IMR-90 (cell line): ENCODE data around the gene VWCE. TPM values are rescaled to one million over a fixed set of nuclear protein-coding genes. Genes with fewer than 3 reads are reported as not detected.

ENCODE experiments used
- ATAC-seq: fragments of 200-7000 bp; cut with Tn5 transposase; 2 replicates; pipeline ENCODE4 v1.9.1; 2020; ENCODE audit warnings: low read depth, mild to moderate bottlenecking, moderate library complexity
- BruUV-seq: library from RNA; stranded (reverse); fragments of 400-500 nt; replicated peaks from 2 replicates; lab custom pipeline; 2021; lab: Mats Ljungman, UMichigan
- CTCF ChIA-PET: fragments of 300-600 bp; formaldehyde crosslinking; extraction: SDS; loops from one replicate; lab custom pipeline; 2021; ENCODE audit warnings: antibody characterized with exemption; lab: Yijun Ruan, JAX
- POLR2A ChIA-PET: fragments of 300-600 bp; sonication (Branson Sonifier 250); formaldehyde crosslinking; loops from one replicate; lab custom pipeline; 2022; ENCODE audit warnings: antibody characterized with exemption; ENCODE audit not compliant: unreplicated experiment; lab: Charles Lee
- DNase-seq: peaks from one replicate; pipeline ENCODE4 v3.0.0; 2013
- H2AFZ ChIP-seq: replicated peaks from 2 replicates; pipeline ENCODE3; 2013; ENCODE audit warnings: low read length, mild to moderate bottlenecking; ENCODE audit not compliant: poor library complexity
- H2AK5ac ChIP-seq: 2 replicates; pipeline ENCODE4 v1.6.1; 2013; ENCODE audit warnings: low read depth, low read length, inconsistent platforms
- H2AK9ac ChIP-seq: replicated peaks from 2 replicates; pipeline ENCODE3; 2013; ENCODE audit warnings: mild to moderate bottlenecking, low read depth, low read length, moderate library complexity; ENCODE audit not compliant: poor library complexity
- H2BK120ac ChIP-seq: 2 replicates; pipeline ENCODE4 v1.6.1; 2013; ENCODE audit warnings: low read depth, low read length, inconsistent platforms
- H2BK15ac ChIP-seq: 3 replicates; pipeline ENCODE4 v1.6.1; 2013; ENCODE audit warnings: low read depth, low read length, inconsistent platforms
- H2BK20ac ChIP-seq: 2 replicates; pipeline ENCODE4 v1.6.1; 2013; ENCODE audit warnings: low read depth, mild to moderate bottlenecking, inconsistent platforms, low read length, moderate library complexity
- H2BK5ac ChIP-seq: 2 replicates; pipeline ENCODE4 v1.6.1; 2013; ENCODE audit warnings: mild to moderate bottlenecking, low read depth, low read length, inconsistent platforms; ENCODE audit not compliant: poor library complexity, severe bottlenecking
- H3K14ac ChIP-seq: replicated peaks from 2 replicates; pipeline ENCODE4 v1.6.1; 2013; ENCODE audit warnings: low read depth, low read length, inconsistent platforms
- H3K18ac ChIP-seq: 2 replicates; pipeline ENCODE4 v1.6.1; 2013; ENCODE audit warnings: low read depth, low read length, control low read depth
- H3K23ac ChIP-seq: 2 replicates; pipeline ENCODE4 v1.6.1; 2013; ENCODE audit warnings: low read depth, low read length, inconsistent platforms
- H3K27ac ChIP-seq: 2 replicates; pipeline ENCODE4 v1.5.1; 2013; ENCODE audit warnings: mild to moderate bottlenecking, control low read depth, low read length; ENCODE audit not compliant: insufficient read depth
- H3K27me3 ChIP-seq: 2 replicates; pipeline ENCODE4 v1.6.1; 2013; ENCODE audit warnings: low read length; ENCODE audit not compliant: control insufficient read depth, insufficient read depth
- H3K36me3 ChIP-seq: 2 replicates; pipeline ENCODE4 v1.6.1; 2013; ENCODE audit warnings: low read length, mixed read lengths; ENCODE audit not compliant: control insufficient read depth, insufficient read depth
- H3K4ac ChIP-seq: 2 replicates; pipeline ENCODE4 v1.6.1; 2013; ENCODE audit warnings: low read depth, low read length, inconsistent platforms
- H3K4me1 ChIP-seq: 2 replicates; pipeline ENCODE4 v1.6.1; 2013; ENCODE audit warnings: low read length, mixed read lengths; ENCODE audit not compliant: control insufficient read depth, insufficient read depth
- H3K4me2 ChIP-seq: 2 replicates; pipeline ENCODE4 v1.6.1; 2013; ENCODE audit warnings: low read depth, mild to moderate bottlenecking, control low read depth, low read length, moderate library complexity
- H3K4me3 ChIP-seq: 2 replicates; pipeline ENCODE4 v1.5.1; 2013; ENCODE audit warnings: low read depth, mild to moderate bottlenecking, control low read depth, low read length, moderate library complexity; ENCODE audit not compliant: insufficient read depth
- H3K56ac ChIP-seq: 2 replicates; pipeline ENCODE4 v1.6.1; 2013; ENCODE audit warnings: low read length, inconsistent platforms; ENCODE audit not compliant: insufficient read depth; ENCODE audit errors: extremely low read depth
- H3K79me1 ChIP-seq, 2 experiments: 2 replicates each; pipeline ENCODE4 v1.6.1; 2013; ENCODE audit warnings: low read length in 2 of 2, inconsistent platforms in 1 of 2, low read depth in 1 of 2
- H3K9ac ChIP-seq: 2 replicates; pipeline ENCODE4 v1.6.1; 2013; ENCODE audit warnings: low read depth, low read length, control low read depth
- H3K9me1 ChIP-seq: 2 replicates; pipeline ENCODE4 v1.6.1; 2013; ENCODE audit warnings: low read length, inconsistent platforms; ENCODE audit not compliant: insufficient read depth
- H3K9me3 ChIP-seq: 2 replicates; pipeline ENCODE4 v1.6.1; 2013; ENCODE audit warnings: low read length; ENCODE audit not compliant: control insufficient read depth, insufficient read depth
- H4K20me1 ChIP-seq: 2 replicates; pipeline ENCODE4 v1.6.1; 2013; ENCODE audit warnings: low read length, inconsistent platforms; ENCODE audit not compliant: insufficient read depth
- H4K5ac ChIP-seq: 2 replicates; pipeline ENCODE4 v1.6.1; 2013; ENCODE audit warnings: mild to moderate bottlenecking, low read depth, low read length, control low read depth
- H4K8ac ChIP-seq, 2 experiments: 2 replicates each; pipeline ENCODE4 v1.6.1; 2013; ENCODE audit warnings: low read depth in 2 of 2, low read length in 2 of 2, control low read depth in 1 of 2, inconsistent platforms in 1 of 2
- H4K91ac ChIP-seq: 2 replicates; pipeline ENCODE4 v1.6.1; 2013; ENCODE audit warnings: low read depth, low read length, inconsistent platforms; ENCODE audit not compliant: insufficient read depth
- CEBPB ChIP-seq: IDR thresholded peaks from 2 replicates; pipeline ENCODE4 v1.6.1; 2012; ENCODE audit warnings: low read depth, low read length, improper control_type of control experiment
- CHD1 ChIP-seq: IDR thresholded peaks from 2 replicates; pipeline ENCODE4 v1.6.1; 2012; ENCODE audit warnings: low read depth, low read length, improper control_type of control experiment
- ELK1 ChIP-seq: fragments of 150-350 bp; IDR thresholded peaks from 2 replicates; pipeline ENCODE4 v1.6.1; 2016; ENCODE audit warnings: low read depth, mild to moderate bottlenecking, low read length, moderate library complexity, borderline replicate concordance
- FOS ChIP-seq: fragments of 150-350 bp; IDR thresholded peaks from 2 replicates; pipeline ENCODE4 v1.6.1; 2016; ENCODE audit warnings: low read depth, low read length
- MAFK ChIP-seq: IDR thresholded peaks from 2 replicates; pipeline ENCODE4 v1.6.1; 2012; ENCODE audit warnings: low read depth, low read length, improper control_type of control experiment
- MAZ ChIP-seq: IDR thresholded peaks from 2 replicates; pipeline ENCODE4 v1.6.1; 2012; ENCODE audit warnings: low read depth, mild to moderate bottlenecking, low read length, improper control_type of control experiment, moderate library complexity, borderline replicate concordance
- POLR2A ChIP-seq: IDR thresholded peaks from 2 replicates; pipeline ENCODE4 v1.6.1; 2012; ENCODE audit warnings: mild to moderate bottlenecking, low read depth, low read length
- SMC3 ChIP-seq: fragments of 150-350 bp; IDR thresholded peaks from 2 replicates; pipeline ENCODE4 v1.6.1; 2016; ENCODE audit warnings: low read depth, mild to moderate bottlenecking, antibody characterized with exemption, low read length, moderate library complexity
- WGBS, 2 experiments: methylation state at CpG; one replicate each; pipeline versions ENCODE4 v1.1.5 to v1.1.7; 2013; ENCODE audit warnings: missing lambda C conversion rate in 2 of 2; ENCODE audit not compliant: insufficient read length in 1 of 2; ENCODE audit errors: extremely low coverage in 2 of 2; 5-methylcytosine and 5-hydroxymethylcytosine counted together
- dilution Hi-C: fragments of 300-500 bp; cut with HindIII; formaldehyde crosslinking; loops from one replicate; pipeline ENCODE4 v1.14.3; 2018; ENCODE audit warnings: low sequenced_read_pairs; ENCODE audit not compliant: unreplicated experiment
- in situ Hi-C: fragments of 300-500 bp; cut with MboI; formaldehyde crosslinking; loops from 3 replicates; pipeline ENCODE4 v1.14.3; 2019; ENCODE audit warnings: low sequenced_read_pairs, inconsistent platforms, mixed read lengths
- intact Hi-C: fragments of 100-400 bp; cut with micrococcal nuclease; formaldehyde crosslinking; loops from 2 replicates; pipeline ENCODE4 v1.10.0; 2022
- polyA plus RNA-seq, 3 experiments: library from polyadenylated mRNA; depleted of rRNA; stranded (reverse); fragments of >200 nt; gene quantifications; 2 replicates each; pipeline ENCODE4 v1.2.3, GENCODE V29; 2012; ENCODE audit warnings: low replicate concordance in 1 of 3
- total RNA-seq: library from RNA; depleted of rRNA; stranded (reverse); fragments of >200 nt; gene quantifications from 2 replicates; pipeline ENCODE4 v1.2.3, GENCODE V29; 2012

Gene VWCE
- total and polyA plus RNA-seq, 2 of the 4 experiments (the other 2 are of a cell fraction) = under 0.01 to 1.1 TPM

GRCh38 chr11:61280883-61281580 lies 14.1 kb downstream of the VWCE start:
- H3K4me3 ChIP-seq = no peak overlapping the region
- no peak overlapping the region for H2BK20ac ChIP-seq
- POLR2A ChIA-PET = interaction anchor here (0.6 kb wide), 1 partner anchor 606 kb away, joined by 10 read pairs; no protein-coding TSS in a partner anchor
- no TSS peak for BruUV-seq
- no peaks in the 10 kb centered on the region for H3K79me1 ChIP-seq
- no peak overlapping the region for H3K23ac ChIP-seq
- no peak overlapping the region for H2AK9ac ChIP-seq
- no peak overlapping the region for H3K4me2 ChIP-seq
- TF ChIP-seq POLR2A (no peak), CHD1 (no peak), SMC3 (no peak), CEBPB (no peak), FOS (no peak), ELK1 (no peak), MAFK (no peak), MAZ (no peak)
- no peak overlapping the region for H3K14ac ChIP-seq
- no peak overlapping the region for H3K56ac ChIP-seq
- no peaks in the 10 kb centered on the region; the same call in 1 of the 2 replicates for H3K27me3 ChIP-seq
- no peak overlapping the region for H2BK120ac ChIP-seq
- H4K91ac ChIP-seq = no peak overlapping the region
- H3K4me1 ChIP-seq = no peaks in the 10 kb centered on the region
- H3K9me1 ChIP-seq = 0 out of 2 replicates have a peak, but pooled peaks cover 4% of the 10 kb centered on the region
- no peak overlapping the region for H2AK5ac ChIP-seq
- H3K9ac ChIP-seq = no peak overlapping the region
- H2BK5ac ChIP-seq = no peak overlapping the region
- H4K5ac ChIP-seq = no peak overlapping the region
- no peak overlapping the region for H3K18ac ChIP-seq
- no peak overlapping the region for H2AFZ ChIP-seq
- in situ Hi-C loops = no loop called here
- dilution Hi-C loops = no loop called here
- no peak overlapping the region for H3K27ac ChIP-seq
- no peak overlapping the region for H2BK15ac ChIP-seq
- no peak overlapping the region for H4K8ac ChIP-seq
- CTCF ChIA-PET = no interaction called here
- no peak overlapping the region for H3K4ac ChIP-seq
- no peak for ATAC-seq
- 86 to 100% methylated on average over 1 to 8 of the region's 20 CpGs for WGBS, 2 experiments
- intact Hi-C loops = no loop called here
- no peak for DNase-seq
- no peaks in the 10 kb centered on the region; the same call in 1 of the 2 replicates for H3K36me3 ChIP-seq
- no peaks in the 10 kb centered on the region for H4K20me1 ChIP-seq
- H3K9me3 ChIP-seq = no peaks in the 10 kb centered on the region
